Right lobe of liver (tissue), 6 donors: ENCODE data around the gene DNAH1. TPM values are rescaled to one million over a fixed set of nuclear protein-coding genes. Genes with fewer than 3 reads are reported as not detected.

ENCODE experiments used
- ATAC-seq, 4 donors: fragments of 200-7000 bp; cut with Tn5 transposase; one replicate each; pipeline ENCODE4 v1.9.1; 2020; ENCODE audit warnings: mild to moderate bottlenecking in 4 of 4, moderate library complexity in 4 of 4
- DNase-seq, 3 donors: peaks; one replicate each; pipeline ENCODE4 v3.0.0-alpha.2; 2020
- H3K27ac ChIP-seq, 3 donors: fragments of 200-600 bp; one replicate each; pipeline ENCODE4 v1.8.0; 2022
- H3K27me3 ChIP-seq, 2 donors: fragments of 200-600 bp; one replicate each; pipeline ENCODE4 v1.8.0; 2022
- H3K36me3 ChIP-seq, 4 donors: fragments of 200-600 bp; sonication (generic) in 1 of 4; one replicate each; pipeline versions ENCODE4 v1.5.1 to v1.8.0; 2017 to 2022; ENCODE audit warnings: control low read depth in 1 of 4
- H3K4me1 ChIP-seq, 4 donors: fragments of 200-600 bp; sonication (generic) in 1 of 4; one replicate each; pipeline versions ENCODE4 v1.5.1 to v1.8.0; 2017 to 2022; ENCODE audit warnings: control low read depth in 1 of 4
- H3K4me3 ChIP-seq, 3 donors: fragments of 200-600 bp; one replicate each; pipeline ENCODE4 v1.8.0; 2022
- H3K9me3 ChIP-seq, 4 donors: fragments of 200-600 bp; sonication (generic) in 1 of 4; one replicate each; pipeline versions ENCODE4 v1.5.1 to v1.8.0; 2017 to 2022; ENCODE audit warnings: control low read depth in 1 of 4
- POLR2A ChIP-seq: fragments of 450-650 bp; IDR thresholded peaks from one replicate; pipeline ENCODE4 v1.6.1; 2017; ENCODE audit warnings: antibody characterized with exemption, mild to moderate bottlenecking
- WGBS: methylation state at CpG from one replicate; pipeline ENCODE4 v1.1.6; 2018; ENCODE audit warnings: low coverage, low lambda C conversion rate; ENCODE audit not compliant: insufficient coverage; ENCODE audit errors: missing lambda C conversion rate; 5-methylcytosine and 5-hydroxymethylcytosine counted together
- intact Hi-C, 2 donors: fragments of 100-400 bp; cut with DNase I; formaldehyde crosslinking; loops; one replicate each; pipeline versions ENCODE4 v1.11.2 to v1.14.1; 2022
- total RNA-seq, 6 experiments: library from RNA; depleted of rRNA in 2 of 6; stranded (reverse); fragments of >200 nt in 2 of 6; fragmentation: NEBNext Ultra II Directional in 3 of 6; extraction: Animal tissue kit (Norgen Biotek cat#: 25700) in 3 of 6; gene quantifications; one replicate each; pipeline versions ENCODE4 v1.1.0 to v1.2.4, GENCODE V29; 2016 to 2023
- TF ChIP-seq, protein P1 (sequence below), 4 donors: fragments of 200-600 bp in 3 of 4; fragments of 450-650 bp in 1 of 4; IDR thresholded peaks; one replicate each; pipeline versions ENCODE4 v1.5.1 to v1.8.0; 2016 to 2022; ENCODE audit warnings: antibody characterized with exemption in 4 of 4, mild to moderate bottlenecking in 2 of 4
- donor health status: DM: no; HTN: yes; CAD: no.
- donor health status: DM: no; HTN: no; CAD: no.
- donor health status: DM: no; HTN: no; CAD: no.
- donor health status: DM: no; HTN: yes; CAD: no.
- donor health status: DM: no; HTN: yes; CAD: no.

DNAH1 gene
- total RNA-seq, 6 experiments from 2014 or later: 1.6 to 11.2 (median 8.1) TPM

DNA sequence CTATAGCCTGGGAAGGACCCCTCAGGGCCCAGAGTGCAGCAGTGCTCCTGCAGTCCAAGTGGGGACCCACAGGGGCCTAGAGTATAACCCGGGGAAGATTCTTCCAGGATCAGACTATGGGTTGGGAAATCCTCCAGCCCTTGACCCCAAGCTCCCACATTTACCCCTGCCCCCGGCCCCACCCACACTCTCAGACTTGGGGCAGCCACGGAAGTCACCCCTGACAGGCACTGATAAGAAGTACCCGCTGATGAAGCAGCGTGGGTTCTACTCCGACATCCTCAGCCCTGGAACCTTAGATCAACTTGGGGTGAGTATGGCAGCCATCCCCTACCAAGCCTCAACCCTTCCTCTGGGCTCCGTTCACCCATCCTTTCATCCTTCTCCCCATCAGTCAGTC, 6.3 kb downstream of the DNAH1 start:
- H3K27me3 ChIP-seq: no peaks in the 10 kb centered on the region
- H3K27ac ChIP-seq: no peak overlapping the region
- TF ChIP-seq, protein P1, sequence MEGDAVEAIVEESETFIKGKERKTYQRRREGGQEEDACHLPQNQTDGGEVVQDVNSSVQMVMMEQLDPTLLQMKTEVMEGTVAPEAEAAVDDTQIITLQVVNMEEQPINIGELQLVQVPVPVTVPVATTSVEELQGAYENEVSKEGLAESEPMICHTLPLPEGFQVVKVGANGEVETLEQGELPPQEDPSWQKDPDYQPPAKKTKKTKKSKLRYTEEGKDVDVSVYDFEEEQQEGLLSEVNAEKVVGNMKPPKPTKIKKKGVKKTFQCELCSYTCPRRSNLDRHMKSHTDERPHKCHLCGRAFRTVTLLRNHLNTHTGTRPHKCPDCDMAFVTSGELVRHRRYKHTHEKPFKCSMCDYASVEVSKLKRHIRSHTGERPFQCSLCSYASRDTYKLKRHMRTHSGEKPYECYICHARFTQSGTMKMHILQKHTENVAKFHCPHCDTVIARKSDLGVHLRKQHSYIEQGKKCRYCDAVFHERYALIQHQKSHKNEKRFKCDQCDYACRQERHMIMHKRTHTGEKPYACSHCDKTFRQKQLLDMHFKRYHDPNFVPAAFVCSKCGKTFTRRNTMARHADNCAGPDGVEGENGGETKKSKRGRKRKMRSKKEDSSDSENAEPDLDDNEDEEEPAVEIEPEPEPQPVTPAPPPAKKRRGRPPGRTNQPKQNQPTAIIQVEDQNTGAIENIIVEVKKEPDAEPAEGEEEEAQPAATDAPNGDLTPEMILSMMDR (IDR thresholded peaks at IDR 0.05): no peak
- no peak for TF ChIP-seq POLR2A
- intact Hi-C loops: no loop called here
- H3K9me3 ChIP-seq: no peaks in the 10 kb centered on the region
- DNase-seq (peak in 1 of 3 donors; percentile 24), ATAC-seq (no peak)
- H3K4me3 ChIP-seq: no peak overlapping the region
- no CpG with 5 or more reads among the region's 7 CpGs for WGBS
- H3K4me1 ChIP-seq: peaks cover 0 to 17% (median 7%) of the 10 kb centered on the region in 4 donors
- H3K36me3 ChIP-seq: no peaks in the 10 kb centered on the region

DNA sequence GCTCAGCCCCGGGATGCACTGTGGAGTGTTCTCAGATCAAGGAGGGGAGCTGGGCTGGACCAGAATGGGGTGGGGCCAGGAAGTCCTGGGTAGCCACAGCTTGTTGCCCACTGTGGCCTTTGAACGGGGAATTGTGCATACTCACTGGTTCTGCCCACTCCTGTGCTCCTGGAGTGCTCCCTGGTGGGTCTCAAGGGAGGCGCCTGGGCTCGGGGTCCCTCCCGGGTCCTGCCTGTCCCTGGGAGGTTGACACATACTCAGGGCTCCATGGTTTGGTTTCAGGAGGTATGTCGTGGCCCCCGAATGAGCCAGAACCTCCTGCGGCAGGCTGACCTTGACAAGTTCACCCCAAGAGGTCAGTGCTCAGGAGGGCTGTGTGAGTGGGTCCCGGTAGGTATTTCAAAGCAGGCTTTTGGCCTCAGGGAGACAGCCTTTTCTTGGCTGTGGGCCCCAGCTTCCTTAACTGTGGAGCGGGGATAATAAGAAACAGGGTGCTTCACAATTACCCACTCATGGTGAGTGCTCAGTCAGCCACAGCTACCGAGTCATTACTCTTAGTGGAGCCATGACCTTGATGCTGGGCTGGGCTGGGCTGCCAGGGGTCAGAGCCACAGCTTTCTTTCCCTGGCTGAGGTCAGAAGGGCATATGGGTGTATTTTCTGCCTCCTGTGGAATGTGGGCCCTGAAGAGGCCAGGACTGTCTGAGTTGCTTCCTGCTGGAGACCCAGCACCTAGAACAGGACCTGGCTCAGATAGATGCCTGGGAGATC, 7.6 kb downstream of the DNAH1 start:
- ATAC-seq (peak; percentile 59 to 78 (median 70)), DNase-seq (peak in 2 of 3 donors; percentile 44 to 56)
- Histone ChIP-seq H3K4me1 (peaks cover 0 to 23% (median 10%) of the 10 kb centered on the region in 4 donors), H3K27ac (no peak overlapping the region), H3K27me3 (no peaks in the 10 kb centered on the region), H3K4me3 (no peak overlapping the region), H3K36me3 (no peaks in the 10 kb centered on the region), H3K9me3 (no peaks in the 10 kb centered on the region)
- WGBS: 40% methylated on average over 1 of the region's 11 CpGs
- intact Hi-C loops: no loop called here
- TF ChIP-seq POLR2A: no peak
- TF ChIP-seq, protein P1 (IDR thresholded peaks at IDR 0.05): no peak

DNA sequence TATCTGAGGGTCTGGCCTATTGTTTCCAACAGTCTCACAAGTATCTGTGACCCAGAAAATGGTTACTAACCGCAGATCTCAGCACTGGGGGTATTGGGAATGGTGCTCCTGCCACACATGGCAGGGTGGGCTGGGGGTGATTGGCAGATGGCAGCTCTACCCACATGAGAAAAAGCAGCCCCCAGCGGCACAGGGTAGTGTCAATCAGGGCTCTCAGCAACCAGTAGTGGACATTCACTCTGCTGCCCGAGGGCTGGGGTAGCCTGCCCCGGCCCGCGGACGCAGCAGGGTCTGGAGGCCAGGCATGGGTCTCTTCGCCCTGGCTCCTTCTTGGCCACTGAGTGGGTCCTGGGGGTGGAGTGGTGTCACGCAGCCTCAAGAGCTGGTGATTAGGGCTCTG, 8.6 kb downstream of the DNAH1 start:
- no peak overlapping the region for H3K4me3 ChIP-seq
- H3K4me1 ChIP-seq: peaks cover 0 to 23% (median 10%) of the 10 kb centered on the region in 4 donors
- no peak for ATAC-seq
- H3K36me3 ChIP-seq: no peaks in the 10 kb centered on the region
- no peak overlapping the region for H3K27ac ChIP-seq
- 90% methylated on average over 6 of the region's 9 CpGs for WGBS
- no peaks in the 10 kb centered on the region for H3K9me3 ChIP-seq
- no peaks in the 10 kb centered on the region for H3K27me3 ChIP-seq
- TF ChIP-seq POLR2A: no peak
- intact Hi-C loops: no loop called here
- DNase-seq: peak in 1 of 3 donors; percentile 24

DNA sequence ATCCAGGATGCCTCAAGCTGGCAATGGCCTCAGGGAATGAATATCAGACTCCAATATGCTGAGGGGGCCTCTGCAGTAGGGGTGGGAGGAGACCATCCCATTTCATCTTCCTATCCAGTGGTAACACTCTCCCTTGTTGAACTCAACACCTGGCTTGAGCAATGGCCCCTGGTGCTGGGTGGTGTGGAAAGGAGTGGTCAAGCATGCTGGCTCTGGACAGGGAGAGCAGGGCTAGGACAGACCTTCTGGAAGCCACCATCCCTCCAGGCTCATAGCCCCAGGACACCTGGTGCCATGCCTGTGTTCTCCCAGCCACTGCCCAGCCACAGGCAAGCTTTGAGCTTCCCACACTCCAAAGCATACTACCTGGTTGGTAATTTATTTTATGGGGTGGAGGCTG, 9.6 kb downstream of the DNAH1 start:
- H3K27me3 ChIP-seq: no peaks in the 10 kb centered on the region
- H3K9me3 ChIP-seq: no peaks in the 10 kb centered on the region
- H3K27ac ChIP-seq: no peak overlapping the region
- H3K4me3 ChIP-seq: no peak overlapping the region
- ATAC-seq (no peak), DNase-seq (peak in 1 of 3 donors; percentile 21)
- intact Hi-C loops: no loop called here
- TF ChIP-seq, protein P1 (IDR thresholded peaks at IDR 0.05): no peak
- no peak for TF ChIP-seq POLR2A
- peaks cover 0 to 23% (median 10%) of the 10 kb centered on the region in 4 donors for H3K4me1 ChIP-seq
- no peaks in the 10 kb centered on the region for H3K36me3 ChIP-seq

- intact Hi-C loops: no loop called here
- Histone ChIP-seq H3K9me3 (no peaks in the 10 kb centered on the region), H3K27me3 (no peaks in the 10 kb centered on the region), H3K27ac (peak overlapping the region in 1 of 3 donors; percentile 21), H3K36me3 (no peaks in the 10 kb centered on the region), H3K4me1 (peaks cover 0 to 23% (median 10%) of the 10 kb centered on the region in 4 donors), H3K4me3 (no peak overlapping the region)
- DNase-seq (peak in 1 of 3 donors; percentile 46), ATAC-seq (no peak)
- 86% methylated on average over 4 of the region's 6 CpGs for WGBS
- TF ChIP-seq, protein P1 (IDR thresholded peaks at IDR 0.05): no peak
- TF ChIP-seq POLR2A: no peak
Measured at GRCh38 chr3:52326976-52327375, 10.9 kb downstream of the DNAH1 start.
